Stimulated activated CD8-positive, alpha-beta memory T cell treated with anti-CD3 and anti-CD28 coated beads, Interleukin-4, amount 100 ng/mL, for 1 hour (primary cell): Measurements from ENCODE around the gene TOM1L2.

Experiments used
- DNase-seq, 2 donors: peaks; one replicate each; pipeline ENCODE4 v3.0.0-alpha.2; 2020; ENCODE audit warnings: low read depth in 2 of 2, low spot score in 1 of 2

The TOM1L2 gene

DNA sequence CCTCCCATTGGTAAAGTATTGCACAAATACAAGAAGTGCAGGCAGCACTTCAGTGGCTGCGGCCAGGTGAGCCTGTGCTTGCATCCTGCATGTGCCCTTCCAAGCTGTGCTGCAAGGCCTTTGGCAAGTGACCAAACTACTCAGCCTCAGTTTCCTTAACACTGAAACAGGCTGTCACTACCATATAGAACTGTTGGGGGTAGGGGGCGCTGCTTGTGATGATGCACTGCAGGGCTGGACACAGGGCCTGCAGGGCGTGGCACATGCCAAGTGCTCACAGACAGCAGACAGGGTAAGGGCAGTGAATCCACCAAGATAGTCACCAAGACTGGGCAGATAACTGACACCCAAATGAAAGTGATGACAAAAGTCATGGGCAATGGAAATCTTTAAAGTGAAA lies 69.8 kb downstream of the TOM1L2 start:
- DNase-seq = no peak

DNA sequence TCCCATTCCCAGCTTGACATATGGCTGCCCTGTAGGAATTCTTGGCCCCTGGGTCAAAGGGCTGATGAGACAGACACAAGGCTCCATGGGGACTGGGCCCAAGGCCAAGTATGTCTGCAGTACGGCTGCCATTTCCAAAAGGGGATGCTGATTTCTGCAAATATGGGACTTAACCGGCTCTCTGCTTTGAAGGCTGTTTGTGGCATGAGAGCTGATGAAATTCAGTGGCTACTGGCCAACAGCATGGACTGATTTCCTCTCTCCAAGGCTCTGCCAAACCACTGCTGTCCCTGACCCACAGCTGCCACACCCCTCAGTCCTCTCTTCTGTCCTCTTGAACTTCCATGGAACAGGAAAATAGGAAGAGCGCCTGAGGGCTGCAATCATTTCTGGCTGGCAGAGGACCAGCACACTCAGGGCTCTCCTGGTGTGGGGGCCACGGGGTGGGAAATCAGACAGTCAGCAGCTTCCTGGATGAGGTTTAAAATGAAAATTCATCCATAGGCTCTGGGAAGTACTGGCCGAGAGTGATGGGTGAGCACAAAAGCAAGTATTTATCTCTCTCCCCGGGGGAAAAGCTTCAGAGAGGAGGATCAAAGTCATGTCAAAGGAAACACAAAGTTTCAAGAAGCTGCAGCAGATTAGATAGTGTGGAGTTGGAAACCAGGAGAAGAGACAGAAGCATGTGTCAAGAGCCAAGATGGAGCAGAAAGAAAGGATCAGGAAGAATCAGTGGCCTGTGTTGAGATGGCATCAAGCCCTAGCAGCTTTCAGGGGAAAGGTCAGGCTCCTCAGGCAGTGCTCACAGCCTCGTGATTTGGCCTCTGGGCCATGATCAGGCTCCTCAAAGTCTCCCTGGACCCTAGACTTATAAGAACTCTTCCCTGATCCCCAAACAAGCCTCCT lies 71.3 kb downstream of the TOM1L2 start:
- no peak for DNase-seq

DNA sequence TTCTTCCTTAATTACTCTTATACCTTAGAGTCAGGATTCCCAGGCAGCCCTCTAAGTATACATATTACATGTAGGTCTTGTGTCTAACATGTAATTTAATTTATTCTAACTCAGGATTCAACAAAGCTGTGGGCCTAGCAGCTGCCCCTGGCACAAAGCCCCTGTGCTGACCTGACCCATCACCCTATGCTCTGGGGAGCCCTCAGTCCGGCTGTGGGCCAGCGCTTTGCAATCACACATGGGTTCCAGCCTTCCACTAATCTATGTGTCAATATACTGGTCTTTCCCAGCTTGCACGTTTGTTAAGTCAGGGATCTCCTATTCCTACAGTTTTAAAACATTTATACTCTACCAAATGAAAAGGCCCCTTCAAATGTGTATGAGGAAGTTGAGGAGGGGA lies 72.7 kb downstream of the TOM1L2 start:
- no peak for DNase-seq

DNA sequence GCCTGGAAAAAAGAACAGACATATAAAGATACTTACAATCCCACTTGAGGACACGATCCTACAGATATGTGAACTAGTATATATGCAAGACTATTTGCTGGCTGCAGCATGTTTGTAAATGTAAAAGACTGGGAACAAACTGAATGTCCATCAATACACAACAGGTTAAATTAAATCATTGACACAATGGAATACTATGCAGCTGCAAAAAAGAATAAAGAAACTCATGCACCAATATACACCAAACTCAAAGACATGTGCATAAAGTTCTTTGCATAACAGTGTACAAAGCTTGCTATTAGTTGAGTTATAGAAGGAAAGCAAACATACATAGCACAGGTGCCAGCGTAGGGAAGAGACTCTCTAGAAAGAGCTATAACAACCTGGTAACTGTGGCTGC lies 73.5 kb downstream of the TOM1L2 start:
- no peak for DNase-seq

DNA sequence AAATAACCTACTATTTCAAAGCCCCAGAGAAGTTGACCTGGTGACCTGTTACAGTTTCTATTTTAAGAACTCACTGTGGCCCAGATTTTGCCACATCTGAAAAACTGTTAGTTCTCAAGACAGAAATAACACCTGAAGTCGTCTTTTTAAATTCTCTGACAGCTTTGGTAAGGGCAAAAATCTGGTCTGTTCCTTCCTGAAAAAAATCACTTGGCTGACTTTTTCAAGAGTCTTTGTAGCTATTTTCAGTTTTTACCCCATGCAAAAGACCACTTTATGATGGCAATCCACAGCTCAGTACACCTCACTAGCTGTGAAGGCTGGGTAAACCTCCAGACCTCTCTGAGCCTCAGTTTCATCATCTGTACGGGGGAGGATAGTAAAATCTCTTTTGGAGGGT lies 74.8 kb downstream of the TOM1L2 start:
- DNase-seq = no peak

DNA sequence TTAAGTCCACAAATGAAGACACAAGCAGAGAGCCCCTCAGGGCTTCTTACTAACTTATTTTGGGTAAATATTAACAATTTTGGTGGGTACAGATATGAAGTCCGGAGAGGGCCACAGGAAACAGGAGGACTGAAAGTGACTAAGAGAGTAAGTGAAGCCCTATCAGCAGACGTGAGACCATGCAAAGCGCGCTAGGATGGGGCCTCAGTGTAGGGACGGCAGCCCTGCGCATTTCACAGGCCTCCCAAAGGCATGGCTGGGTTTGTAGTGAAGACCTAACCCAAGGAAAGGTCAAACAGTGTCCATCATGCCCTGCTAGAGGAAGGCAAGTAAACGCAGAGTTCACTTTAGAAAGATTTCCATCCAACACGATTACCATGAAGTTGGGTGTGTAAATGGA lies 75.5 kb downstream of the TOM1L2 start:
- DNase-seq = no peak

DNA sequence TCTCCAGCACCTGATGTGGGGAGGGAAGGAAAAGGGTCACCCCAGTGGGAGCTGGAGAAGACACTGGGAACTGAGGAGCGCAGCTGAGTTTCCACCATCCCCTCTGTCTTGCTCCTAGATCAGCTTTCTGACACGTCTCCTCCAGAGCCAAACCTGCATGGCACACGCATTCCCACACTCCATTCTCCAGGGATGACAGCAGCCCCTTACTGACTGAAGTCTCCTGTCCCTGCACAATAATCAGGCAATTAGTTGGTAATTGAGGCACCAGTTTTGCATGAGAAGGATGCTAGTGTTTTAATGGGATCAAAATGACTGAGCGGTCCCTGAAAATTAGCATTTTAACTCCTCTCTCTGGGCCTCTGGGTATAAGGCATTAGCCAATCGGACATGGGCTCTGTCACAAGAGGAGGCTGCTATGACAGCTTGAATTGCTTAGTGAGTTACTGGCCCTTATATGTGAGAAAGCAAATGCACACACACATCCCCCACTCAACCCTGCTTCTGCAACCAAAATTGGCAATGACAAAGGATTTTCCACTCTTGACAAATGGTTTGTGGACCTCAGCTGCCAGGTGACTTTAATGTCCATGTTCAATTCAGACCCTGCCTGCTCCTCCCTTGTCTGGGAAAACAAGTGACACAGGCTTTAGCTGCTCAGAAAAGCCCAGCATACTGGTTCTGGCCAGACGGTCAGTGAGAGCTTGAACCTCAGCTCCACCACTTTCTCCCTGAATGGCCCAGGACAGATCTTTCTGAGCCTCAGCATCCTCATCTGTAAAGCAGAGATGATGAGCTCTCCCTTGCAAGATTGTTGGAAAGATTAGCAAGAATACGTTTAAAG lies 78.2 kb downstream of the TOM1L2 start:
- DNase-seq = no peak

DNA sequence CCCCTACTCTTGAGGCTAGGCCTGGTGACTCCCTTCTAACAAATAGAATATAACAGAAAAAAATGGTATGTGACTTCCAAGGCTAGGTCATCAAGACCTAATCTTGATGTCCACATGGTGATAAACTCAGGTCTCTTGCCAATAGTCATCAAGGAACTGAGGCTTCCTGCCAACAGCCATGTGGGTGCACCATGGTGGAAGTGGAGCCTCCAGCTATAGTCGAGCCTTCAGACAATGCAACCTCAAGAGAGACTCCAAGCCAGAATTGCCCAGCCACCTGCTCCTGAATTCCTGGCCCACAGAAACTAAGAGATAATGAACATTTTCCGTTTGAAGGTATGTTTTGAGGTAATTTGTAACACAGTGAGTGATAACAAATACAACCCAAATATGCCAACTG lies 79.5 kb downstream of the TOM1L2 start:
- DNase-seq = no peak

DNA sequence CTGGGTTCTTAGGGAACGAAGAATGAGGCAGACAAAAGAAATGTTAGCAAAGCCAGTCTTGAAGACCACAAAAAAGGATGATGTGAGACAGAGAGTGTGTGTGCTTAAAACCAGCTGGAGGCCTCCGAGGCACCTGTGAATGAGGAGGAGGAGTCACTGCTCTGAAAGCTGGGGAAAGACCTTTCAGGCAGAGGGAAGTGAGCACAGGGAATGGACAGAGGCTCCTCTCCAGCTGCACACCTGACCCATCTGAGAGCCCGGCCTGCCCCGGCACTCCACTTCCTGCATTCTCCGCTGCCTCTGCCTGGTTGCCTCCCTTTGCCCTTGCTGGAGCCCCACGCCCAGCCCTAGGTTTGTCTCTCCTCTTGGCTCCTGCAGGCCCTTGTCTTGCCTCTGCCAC lies 80.2 kb downstream of the TOM1L2 start:
- DNase-seq = no peak

DNA sequence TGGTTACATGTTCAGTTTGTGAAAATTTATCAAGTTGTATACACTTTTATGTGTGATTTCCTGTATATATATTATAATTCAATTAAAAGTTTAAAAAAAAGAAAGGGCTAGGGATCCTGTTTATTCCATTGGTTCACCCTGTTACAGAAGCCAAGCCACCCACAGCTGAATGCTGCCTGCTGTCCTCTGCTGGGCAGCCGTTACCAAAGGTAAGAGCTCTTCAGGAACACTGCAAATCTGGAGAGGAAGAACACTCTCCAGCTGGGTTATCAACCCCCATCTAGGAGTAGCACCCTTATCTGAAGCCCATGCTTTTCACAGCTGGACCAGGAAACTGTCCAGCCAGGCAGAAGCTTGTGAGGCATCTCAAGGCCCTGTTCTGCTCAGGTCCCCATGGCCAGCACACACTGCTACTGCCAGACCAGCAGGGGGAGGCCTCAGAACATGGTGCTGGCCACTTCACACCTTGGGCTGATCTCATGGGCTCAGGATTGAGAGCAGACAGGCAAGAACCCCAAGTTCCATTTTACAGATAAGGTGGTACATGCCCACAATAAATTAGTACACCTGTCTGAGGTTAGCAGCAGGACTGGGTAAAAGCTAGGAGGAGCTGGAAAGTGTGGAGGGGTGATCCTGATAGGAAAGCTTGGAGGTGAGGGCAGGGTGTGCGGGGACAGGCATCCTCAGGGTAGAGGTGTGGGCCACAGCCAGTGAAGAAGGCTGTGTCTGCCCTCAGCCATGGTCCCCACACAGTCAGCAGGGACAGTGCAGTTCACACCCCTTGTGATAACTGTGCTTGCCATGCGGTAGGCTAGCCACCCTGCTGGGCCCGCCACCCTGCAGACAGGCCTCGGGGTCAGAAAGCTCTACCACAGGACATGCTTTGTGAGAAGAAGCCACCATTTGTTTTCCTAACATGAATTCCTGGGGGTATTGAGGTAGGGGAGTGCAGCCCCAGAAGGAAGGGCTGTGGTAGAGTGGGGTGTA lies 81.1 kb downstream of the TOM1L2 start:
- no peak for DNase-seq

DNA sequence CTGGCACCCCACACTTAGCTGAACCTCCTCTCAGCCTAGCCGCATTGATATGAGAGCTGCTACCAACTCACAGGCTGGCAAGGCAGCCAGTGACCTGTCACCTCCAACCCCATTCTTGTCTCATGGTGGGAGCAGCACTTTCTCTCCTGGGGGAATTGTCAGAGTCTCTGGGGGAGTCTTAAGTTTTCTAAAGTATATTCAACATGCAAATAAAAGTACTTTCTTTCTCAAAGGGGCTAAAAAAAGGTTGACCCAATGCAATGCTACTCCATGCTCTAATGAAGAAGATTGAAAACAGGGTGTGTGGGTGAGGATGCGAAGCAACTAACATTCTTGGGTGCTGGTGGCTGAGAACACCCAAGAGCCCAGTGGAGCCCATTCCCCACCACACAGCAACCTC lies 82.3 kb downstream of the TOM1L2 start:
- no peak for DNase-seq

DNA sequence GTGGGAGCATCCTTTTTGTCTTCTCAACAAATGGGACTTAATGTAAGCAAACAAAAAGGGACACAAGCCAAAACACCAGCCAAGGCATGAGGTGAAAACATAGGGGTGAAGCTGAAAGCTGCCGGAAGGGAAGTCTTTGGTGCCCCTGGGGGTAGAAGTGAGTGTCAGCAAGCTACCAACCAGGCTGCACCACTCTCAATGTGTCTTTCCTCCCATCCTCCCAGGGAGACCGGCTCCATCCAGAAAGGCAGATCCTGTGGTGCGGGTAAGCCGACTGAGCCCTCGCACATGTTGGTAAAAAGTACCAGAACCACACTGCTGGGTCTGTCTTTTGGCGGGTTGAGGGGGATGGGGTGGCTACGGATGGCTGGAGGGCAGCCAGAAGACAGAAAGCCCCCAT lies 83.4 kb downstream of the TOM1L2 start:
- no peak for DNase-seq

DNA sequence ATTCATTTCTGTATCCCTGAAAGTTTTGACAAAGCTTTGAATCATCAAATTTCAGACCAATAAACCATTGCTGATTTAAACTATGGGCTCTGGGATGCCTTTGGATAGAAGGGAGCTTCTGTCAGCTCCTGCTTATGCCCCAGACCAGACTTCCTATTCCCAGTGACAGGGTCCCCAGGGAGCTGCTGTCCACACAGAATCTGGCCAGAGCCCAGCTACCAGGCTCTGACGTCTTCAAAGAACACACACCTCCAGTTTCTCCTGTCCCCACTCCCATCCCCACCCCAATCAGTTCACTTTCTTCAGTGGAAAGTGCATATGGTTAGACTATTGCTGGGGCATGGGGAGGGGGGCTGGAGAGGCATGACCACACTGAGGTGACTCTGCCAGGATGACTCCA lies 83.8 kb downstream of the TOM1L2 start:
- no peak for DNase-seq

DNA sequence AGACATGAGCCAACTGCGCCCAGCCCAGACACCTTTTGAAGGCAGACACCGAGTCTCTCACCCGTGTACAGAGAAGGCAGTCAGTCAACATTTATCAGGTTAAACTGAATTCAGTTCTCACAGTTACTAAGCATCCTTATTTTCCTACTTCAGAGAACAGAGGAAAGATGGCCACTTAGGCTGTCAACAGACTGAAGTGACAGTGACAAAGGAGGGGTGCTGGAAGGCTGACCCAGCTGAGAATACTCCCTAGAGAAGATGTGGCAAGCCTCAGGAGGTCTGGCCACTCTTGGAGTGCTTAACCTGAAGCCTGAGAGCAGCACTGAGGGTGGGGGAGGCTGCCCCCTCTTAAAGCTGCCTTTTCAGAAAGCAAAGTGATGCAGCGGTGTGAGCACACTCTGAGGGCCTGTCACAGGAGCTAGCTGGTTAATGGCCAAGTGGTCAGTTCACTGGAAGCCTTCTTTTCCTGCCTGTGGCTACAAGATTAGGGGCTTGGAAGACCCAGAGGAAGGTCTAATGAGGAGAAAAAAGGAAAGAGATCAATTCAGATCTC lies 84.4 kb downstream of the TOM1L2 start:
- no peak for DNase-seq

DNA sequence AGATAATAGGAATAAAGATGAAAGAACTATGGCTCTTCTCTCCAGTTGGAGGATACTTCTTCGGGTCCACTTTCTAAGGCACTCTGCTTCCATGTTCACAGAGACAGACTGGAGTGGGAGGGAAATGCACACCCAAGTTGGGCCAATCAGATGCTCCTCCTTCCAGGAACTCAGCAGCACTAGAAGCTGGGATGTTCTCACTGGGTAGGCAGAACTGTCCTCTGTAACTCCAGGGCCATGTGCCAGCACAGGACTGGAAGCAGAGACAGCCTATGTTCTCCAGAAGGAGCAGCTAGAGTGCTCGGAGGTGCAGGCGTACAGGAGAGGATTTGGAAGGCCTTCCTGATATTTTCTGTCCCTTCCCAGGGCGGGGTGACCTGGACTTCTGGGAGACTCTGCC lies 85.5 kb downstream of the TOM1L2 start:
- no peak for DNase-seq

DNA sequence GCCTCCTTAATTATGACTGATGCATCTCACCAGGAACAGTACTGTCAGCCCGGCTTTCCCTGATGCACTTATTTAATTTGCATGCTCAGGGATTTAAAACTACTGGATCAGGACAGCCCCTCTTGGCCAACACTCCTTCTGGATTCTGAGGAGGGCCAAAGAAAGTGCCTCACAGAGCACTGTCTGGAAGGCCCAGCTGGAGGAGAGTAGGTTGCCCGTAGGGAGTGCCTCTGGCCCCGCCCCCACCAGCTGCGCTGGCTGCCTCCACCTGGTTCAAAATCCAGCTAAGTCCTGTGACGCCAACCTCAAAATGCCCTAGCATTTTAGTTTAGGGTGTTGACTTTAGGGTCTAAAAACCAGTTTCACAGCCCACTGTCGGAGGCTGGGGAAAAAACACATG lies 86.0 kb downstream of the TOM1L2 start:
- DNase-seq = no peak

DNA sequence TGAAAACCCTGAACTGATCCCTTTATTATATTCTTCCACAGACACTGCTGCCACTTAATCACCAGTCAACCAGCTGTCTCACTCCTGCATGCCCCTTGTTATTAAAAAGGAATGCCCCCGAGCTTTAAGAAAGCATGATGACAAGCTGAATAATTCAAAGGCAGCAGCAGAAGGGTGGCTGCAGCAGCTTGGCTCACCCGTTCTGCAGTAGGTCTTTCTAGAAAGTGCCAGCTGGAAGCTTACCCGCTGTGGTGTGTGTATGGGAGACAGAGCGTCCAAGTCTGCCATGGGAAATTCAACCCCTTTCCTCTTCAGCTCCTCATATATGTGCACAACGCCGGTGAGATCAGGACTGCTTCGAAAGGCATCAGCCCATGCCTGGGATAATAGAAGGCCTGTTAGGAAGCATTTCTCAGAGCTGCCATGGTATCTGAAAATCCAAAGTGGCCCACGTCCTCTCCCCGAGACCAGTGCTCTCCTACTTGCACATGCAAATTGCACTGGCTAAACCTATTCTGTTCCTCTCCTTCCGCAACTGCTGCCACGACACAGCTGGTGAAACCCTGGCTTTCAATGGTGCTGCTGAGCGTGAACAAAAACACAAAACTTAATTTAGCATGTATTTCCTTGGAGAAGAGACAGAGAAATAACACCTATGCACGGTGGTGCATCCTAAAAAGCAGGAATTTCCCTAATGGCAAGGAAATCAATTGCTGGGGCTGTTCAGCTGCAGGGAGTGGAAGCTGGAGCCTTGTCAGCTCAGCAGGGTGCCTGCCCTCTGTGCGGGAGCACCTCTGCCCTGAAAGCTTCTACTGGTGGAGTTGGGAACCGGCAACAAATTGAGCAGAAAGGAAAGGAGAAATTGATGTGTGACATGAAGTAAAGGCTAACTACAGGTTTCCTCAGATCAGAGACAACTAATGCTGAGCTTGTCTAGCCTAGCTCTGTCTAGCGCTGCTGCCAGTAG lies 87.5 kb downstream of the TOM1L2 start:
- no peak for DNase-seq

DNA sequence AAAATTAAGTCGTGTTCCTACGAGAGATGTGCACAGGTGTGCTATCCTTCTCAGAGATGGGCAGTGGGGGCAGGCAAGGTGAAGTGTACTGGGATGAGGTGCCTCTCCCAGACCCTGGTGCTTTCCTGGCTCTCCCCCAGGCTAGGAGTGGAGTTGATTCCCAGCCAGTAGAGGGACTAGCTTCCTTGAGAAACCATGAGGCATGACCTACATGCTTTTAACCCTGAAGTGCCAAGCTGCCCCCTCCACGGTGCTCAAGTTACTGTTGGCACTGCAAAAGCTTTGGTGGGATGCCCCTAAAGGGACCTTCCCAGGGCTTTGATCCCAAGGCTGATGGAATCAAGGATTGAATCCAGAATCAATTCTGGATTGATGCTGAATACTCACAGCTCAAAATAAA lies 88.4 kb downstream of the TOM1L2 start:
- no peak for DNase-seq

DNA sequence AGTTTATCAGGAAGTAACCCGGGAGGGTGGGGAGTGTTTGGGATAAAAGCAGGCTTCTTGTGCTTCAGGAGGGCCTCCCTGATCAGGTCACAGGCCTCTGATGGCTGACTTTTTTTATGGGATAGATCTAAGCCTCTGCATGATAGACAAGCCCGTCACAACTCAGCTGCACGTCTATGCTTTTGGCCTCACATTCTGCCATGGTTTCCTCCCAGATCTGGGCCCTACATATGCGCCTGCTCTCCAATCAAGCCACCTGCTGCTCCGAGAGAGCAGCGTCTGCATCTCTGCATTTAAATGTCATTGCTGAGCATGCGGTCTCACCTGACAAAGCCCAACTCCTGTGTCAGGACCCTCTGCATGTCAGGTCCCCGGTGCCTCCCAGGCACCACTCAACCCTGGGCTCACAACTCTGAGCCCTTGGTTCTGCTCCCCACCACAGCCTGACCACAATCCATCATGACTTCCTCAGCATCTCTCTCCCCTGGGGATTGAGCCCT lies 90.1 kb downstream of the TOM1L2 start:
- no peak for DNase-seq
